ENCODE measurements around the gene SLC39A2.

Gene SLC39A2

GRCh38 chr14:21049271-21049673 is 50.2 kb downstream of the SLC39A2 start:
- no peak for DNase-seq

GRCh38 chr14:21050597-21050996 is 51.5 kb downstream of the SLC39A2 start:
- DNase-seq, result no peak

Measured in Kasumi-1 (cell line).